Dermis blood vessel endothelial cell (primary cell): ENCODE results near the gene ZNF341. TPM values are rescaled to one million over a fixed set of nuclear protein-coding genes. Genes with fewer than 3 reads are reported as not detected.

ENCODE experiments used
- DNase-seq: peaks from one replicate; pipeline ENCODE4 v3.0.0; 2010
- total RNA-seq: library from RNA; depleted of rRNA; stranded (reverse); fragments of >200 nt; gene quantifications from 2 replicates; pipeline ENCODE4 v1.2.3, GENCODE V29; 2014

Gene ZNF341
- total RNA-seq, 1 donor from 2014 or later: 2.4 TPM

- no peak for DNase-seq
These were observed 28.9 kb upstream of the ZNF341 start for GRCh38 chr20:33702861-33703260.

GRCh38 chr20:33703498-33704137, 28.2 kb upstream of the ZNF341 start:
- no peak for DNase-seq

GRCh38 chr20:33704197-33704924, 27.4 kb upstream of the ZNF341 start:
- no peak for DNase-seq

GRCh38 chr20:33707668-33708067, 24.1 kb upstream of the ZNF341 start:
- no peak for DNase-seq

GRCh38 chr20:33709398-33709797, 22.4 kb upstream of the ZNF341 start:
- DNase-seq: no peak

- DNase-seq: no peak
These were observed 21.8 kb upstream of the ZNF341 start for GRCh38 chr20:33709905-33710541.

- DNase-seq: no peak
These were observed 20.9 kb upstream of the ZNF341 start for GRCh38 chr20:33710681-33711445.

- DNase-seq: no peak
These were observed 20.4 kb upstream of the ZNF341 start for GRCh38 chr20:33711446-33711738.

GRCh38 chr20:33713865-33714367, 17.9 kb upstream of the ZNF341 start:
- no peak for DNase-seq

GRCh38 chr20:33716498-33716897, 15.3 kb upstream of the ZNF341 start:
- no peak for DNase-seq

- DNase-seq: no peak
These were observed 12.4 kb upstream of the ZNF341 start for GRCh38 chr20:33719277-33719988.

GRCh38 chr20:33719989-33720709, 11.6 kb upstream of the ZNF341 start, which contains the start of gene PXMP4:
Gene PXMP4, minus strand, starts transcription at chr20:33720310. Its CDS starts 103 bp downstream, at chr20:33720207.
- DNase-seq: peak; percentile 99

GRCh38 chr20:33721391-33722140, 10.2 kb upstream of the ZNF341 start:
- DNase-seq: no peak

- no peak for DNase-seq
These were observed 7.2 kb upstream of the ZNF341 start for GRCh38 chr20:33724439-33725094.

- no peak for DNase-seq
These were observed 6.1 kb upstream of the ZNF341 start for GRCh38 chr20:33725607-33726264.

GRCh38 chr20:33727115-33727479, 4.7 kb upstream of the ZNF341 start:
- DNase-seq: no peak

- no peak for DNase-seq
These were observed 4.0 kb upstream of the ZNF341 start for GRCh38 chr20:33727806-33728205.

GRCh38 chr20:33728463-33728862, 3.3 kb upstream of the ZNF341 start:
- DNase-seq: no peak

GRCh38 chr20:33729101-33729500, 2.7 kb upstream of the ZNF341 start:
- DNase-seq: no peak
